Gastroesophageal sphincter (tissue), 3 donors: ENCODE measurements around the gene VPS25.

Experiments
- CTCF ChIP-seq, 4 experiments: fragments of 200-600 bp in 2 of 4; fragments of 450-650 bp in 2 of 4; sonication (generic) in 1 of 4; IDR thresholded peaks; one replicate each; pipeline ENCODE4 v1.5.1; 2017 to 2019; ENCODE audit warnings: antibody characterized with exemption in 4 of 4, mild to moderate bottlenecking in 2 of 4, moderate library complexity in 2 of 4
- EP300 ChIP-seq: sonication (generic); formaldehyde crosslinking; IDR thresholded peaks from one replicate; pipeline ENCODE4 v1.6.1; 2017; ENCODE audit warnings: antibody characterized with exemption, mild to moderate bottlenecking
- POLR2A ChIP-seq, 2 donors: fragments of 450-650 bp; IDR thresholded peaks; one replicate each; pipeline ENCODE4 v1.6.1; 2017; ENCODE audit warnings: antibody characterized with exemption in 2 of 2, mild to moderate bottlenecking in 2 of 2, moderate library complexity in 1 of 2
- POLR2AphosphoS5 ChIP-seq: sonication (generic); formaldehyde crosslinking; IDR thresholded peaks from one replicate; pipeline ENCODE4 v1.6.1; 2017; ENCODE audit warnings: antibody characterized with exemption

DNA sequence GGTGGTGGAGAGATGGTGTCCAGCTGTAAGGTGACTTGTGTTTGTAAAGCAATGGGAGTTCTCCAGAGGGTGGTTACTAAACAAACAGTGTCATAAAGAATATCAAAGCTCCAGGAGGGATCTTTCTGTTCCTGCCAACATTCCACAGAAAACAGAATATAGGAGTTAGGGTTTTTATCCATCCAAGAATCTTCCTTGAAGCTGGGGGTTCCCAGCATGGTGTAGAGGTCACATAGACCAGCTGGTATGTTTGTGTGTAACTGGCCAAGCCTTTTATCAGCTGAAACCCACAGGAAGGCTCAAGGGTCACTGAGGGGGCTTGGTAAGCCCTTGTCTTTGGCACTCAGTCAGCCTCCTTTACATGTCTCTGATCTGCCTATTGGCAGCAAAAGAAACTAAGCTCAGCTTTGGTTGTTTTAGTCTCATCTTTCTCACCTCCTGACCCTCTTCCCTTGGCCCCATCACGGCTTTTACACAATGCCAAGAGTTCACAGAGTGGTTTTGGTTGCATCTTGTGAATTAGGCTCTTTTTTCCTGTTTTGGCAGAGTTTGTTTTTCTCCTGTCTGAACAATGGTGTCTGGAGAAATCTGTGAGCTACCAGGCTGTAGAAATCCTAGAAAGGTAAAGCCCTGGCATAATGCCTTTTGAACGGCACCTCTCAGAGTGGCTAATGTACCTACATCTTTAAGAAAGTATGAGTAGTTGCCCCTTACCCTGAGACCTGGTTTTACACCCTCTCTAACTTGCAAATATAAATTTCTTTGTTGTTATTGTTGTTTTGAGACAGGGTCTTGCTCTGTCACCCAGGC is 30.0 kb downstream of the VPS25 start:
- TF ChIP-seq CTCF (IDR thresholded peaks at IDR 0.05) (no peak), POLR2A (IDR thresholded peaks at IDR 0.05) (no peak), EP300 (no peak), POLR2AphosphoS5 (no peak)
